NCI-H2196 treated with DMSO at 0.1 percent for 48 hours (cell line): ENCODE data around the gene TMEM255B.
A peak's percentile ranks its signal among the peaks of the same experiment; 100 is the strongest.

Experiments
- DNase-seq: peaks from one replicate; lab custom pipeline; 2025; ENCODE audit not compliant: unreplicated experiment; lab: John Stamatoyannopoulos, UW

Gene TMEM255B

DNA sequence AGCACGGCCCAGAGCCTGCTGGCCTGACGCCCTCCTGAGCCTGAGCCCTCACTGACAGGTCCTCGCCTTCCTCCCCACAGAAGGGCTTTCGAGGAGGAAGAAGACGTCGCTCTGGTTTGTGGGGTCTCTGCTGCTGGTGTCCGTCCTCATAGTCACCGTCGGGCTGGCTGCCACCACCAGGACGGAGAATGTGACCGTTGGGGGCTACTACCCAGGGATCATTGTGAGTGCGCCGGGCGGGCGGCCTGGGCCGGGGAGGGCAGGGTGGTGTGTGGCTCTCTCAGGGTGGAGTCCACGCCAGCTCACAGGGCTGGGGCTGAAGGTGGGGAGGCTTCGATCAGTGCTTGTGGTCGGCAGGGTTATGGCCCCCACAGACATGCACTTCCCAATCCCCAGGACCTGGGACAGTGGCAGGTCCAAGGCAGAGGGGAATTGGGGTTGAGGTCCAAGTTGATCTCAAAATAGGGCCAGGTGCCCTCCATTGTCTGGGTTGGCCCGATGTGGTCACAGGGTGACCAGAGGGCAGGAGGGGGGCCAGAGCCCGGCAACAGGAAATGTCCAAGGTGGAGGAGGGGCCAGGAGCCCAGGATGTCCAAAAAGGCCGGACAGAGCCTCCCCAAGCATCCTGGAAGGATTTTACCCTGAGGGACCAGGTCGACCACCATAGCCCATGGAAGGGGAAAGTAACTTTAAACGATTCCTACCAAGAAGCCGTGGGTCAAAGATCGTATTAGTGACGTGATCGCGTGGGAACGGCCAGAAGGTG lies 7.2 kb downstream of the TMEM255B start:
- no peak for DNase-seq

- DNase-seq, result no peak
Measured at GRCh38 chr13:113767366-113767765, 8.3 kb downstream of the TMEM255B start.

GRCh38 chr13:113768018-113768905 lies 9.2 kb downstream of the TMEM255B start:
- DNase-seq, result no peak

- DNase-seq, result no peak
Measured at GRCh38 chr13:113769106-113769505, 10.1 kb downstream of the TMEM255B start.

GRCh38 chr13:113769881-113770280 lies 10.9 kb downstream of the TMEM255B start:
- DNase-seq, result no peak

DNA sequence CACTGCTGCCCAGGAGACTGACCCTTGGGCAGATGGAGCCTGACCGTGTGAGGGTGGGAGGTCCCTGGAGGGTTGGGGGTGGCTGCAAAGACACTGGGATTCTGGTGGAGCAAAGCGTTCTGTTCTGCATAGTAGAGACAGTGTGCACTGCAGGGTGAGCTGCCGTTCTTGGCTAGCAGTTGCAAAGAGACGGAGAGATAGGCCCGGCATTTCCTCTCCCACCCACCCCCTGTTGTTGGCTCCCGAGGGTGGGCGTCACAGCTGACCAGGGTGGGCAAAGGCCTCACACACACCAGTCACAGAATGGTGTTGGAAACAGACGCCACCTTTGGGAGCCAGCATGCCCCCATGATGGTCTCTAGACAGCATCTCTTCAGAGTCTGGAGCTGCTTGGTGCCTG lies 11.4 kb downstream of the TMEM255B start:
- DNase-seq, result no peak

- DNase-seq, result no peak
Measured at GRCh38 chr13:113770937-113771336, 11.9 kb downstream of the TMEM255B start.

DNA sequence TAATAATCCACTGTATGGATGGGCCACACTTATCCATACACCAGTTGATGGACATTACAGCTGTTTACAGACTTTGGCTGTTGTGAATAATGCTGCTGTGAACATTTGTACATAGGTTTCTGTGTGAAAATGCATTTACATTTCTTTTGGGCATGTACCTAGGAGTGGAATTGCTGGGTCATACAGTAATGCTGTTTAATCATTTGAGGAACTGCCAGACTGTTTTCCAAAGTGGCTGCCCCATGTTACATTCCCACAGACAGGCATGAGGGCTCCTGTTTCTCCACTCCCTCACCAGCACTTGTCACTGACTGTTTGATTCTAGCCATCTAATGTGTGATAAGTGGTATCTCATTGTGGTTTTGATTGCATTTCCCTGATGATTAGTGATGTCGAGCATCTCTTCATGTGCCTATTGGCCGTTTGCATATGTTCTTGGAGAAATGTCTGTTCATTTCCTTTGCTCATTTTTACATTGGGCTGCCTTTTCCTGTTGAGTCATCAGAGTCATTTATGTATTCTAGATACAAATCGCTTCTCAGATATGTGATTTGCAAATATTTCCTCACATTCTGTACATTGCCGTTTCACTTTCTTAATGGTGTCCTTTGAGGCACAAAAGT lies 12.8 kb downstream of the TMEM255B start:
- no peak for DNase-seq

- DNase-seq, result no peak
Measured at GRCh38 chr13:113774177-113775107, 15.4 kb downstream of the TMEM255B start.

DNA sequence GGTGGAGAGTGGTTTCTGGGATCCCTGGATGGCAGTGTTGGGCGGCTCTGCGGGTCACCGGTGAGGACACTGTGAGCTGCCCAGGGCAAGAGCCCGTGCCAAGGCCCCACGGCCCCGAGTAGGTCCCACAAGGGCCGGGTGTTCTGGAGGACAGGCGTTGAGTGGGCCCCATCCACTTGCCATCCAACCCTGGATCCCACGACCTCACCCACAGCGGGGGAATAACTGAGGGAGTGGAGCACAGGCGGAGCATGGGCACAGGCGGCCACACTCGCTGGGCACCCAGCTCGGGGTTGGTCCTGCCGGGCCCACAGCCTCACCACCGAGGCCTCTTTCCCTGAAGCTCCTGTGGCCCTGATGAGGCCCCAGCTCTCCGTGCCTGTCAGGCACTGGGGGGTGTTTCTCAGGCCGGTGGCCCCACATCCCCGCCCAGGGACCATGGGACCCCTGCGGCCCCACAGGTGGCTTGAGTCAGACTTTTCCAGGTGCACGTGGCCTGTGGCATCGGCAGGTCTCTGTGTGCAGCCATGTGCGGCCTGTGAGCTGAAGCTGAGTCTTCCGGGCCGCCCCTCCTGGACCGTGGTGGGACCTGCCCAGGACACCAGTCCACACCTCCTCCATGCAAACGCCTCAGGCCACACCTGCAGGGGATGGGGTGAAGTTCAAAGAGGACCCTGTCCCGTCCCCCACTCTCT lies 16.6 kb downstream of the TMEM255B start:
- DNase-seq, result no peak

DNA sequence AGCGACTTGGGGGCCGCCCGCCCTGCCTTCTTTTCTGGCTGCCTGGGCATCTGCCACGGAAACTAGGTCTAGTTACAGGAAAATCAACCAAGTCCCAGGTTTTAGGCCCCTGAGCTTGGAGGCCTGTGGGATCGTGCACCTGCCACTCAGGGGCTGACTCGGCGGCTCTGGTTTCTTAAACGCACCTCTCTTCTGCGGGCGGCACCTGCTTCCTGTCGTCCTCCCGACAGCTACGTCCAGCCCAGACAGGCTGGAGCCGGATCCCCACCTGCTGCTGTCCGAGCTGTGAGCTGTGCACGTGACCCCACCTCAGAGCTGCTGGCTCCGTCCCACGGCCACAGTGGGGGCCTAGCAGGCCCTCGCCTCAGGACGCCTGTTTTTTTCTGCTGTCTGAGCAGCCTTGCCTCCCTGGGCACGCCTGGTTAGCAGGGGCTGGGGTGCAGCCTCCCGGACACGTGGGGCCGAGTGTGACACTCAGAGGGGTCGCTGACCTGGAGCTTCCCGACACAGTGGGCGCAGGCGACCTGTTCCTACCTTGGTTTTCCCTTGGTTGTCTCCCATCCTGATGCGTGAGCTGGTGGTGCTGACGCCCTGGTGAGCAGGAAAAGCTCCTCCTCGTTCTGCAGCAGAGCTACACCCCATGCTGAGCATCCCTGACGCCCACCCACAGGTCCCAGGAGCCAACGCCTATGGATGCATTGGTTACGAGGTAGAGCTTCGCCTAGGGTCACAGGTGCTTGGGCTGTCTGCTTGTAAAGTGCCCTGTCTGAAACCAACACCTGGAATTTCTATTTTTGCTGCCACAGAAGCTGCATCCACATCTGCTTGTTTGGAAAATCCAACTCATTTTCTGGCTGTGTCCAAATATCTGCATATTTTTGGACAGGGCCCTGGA lies 17.5 kb downstream of the TMEM255B start:
- DNase-seq, result peak; percentile 40

GRCh38 chr13:113777311-113778260 lies 18.6 kb downstream of the TMEM255B start:
- no peak for DNase-seq

- DNase-seq, result no peak
Measured at GRCh38 chr13:113781571-113781970, 22.5 kb downstream of the TMEM255B start.

GRCh38 chr13:113782472-113782871 lies 23.4 kb downstream of the TMEM255B start:
- no peak for DNase-seq

GRCh38 chr13:113783200-113783881 lies 24.3 kb downstream of the TMEM255B start:
- no peak for DNase-seq

DNA sequence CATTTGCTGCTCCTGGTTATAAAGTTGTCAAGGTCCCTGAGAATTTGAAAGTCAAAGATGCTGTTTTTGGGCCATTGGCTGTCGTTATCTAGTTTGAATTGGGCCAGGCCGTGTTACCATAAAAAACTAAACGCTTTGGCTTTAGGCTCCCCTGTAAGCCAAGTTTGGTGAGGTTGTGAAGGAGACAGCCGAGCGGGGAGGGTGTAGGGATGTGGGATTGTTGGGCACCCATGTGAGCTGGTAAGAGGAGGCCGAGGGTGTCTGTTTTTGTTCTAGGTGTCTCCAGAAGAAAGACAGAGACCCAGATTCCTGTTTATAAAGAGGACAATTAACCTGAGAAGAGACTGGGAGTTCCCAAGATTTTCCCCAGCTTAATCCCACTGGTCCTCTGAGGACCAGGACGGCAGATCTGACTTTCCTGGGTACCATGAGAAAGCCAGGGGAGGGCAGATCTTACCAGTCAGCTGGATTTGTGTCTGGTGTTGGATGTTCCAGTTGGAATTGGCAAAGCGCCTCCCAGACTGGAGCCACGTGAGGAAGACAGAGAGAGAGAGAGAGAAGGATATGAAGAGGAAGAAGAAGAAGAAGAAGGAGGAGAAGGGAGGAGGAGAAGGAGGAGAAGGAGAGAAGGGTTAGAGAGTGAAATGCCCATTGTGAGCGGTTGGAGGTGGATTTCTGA lies 25.1 kb downstream of the TMEM255B start:
- no peak for DNase-seq

DNA sequence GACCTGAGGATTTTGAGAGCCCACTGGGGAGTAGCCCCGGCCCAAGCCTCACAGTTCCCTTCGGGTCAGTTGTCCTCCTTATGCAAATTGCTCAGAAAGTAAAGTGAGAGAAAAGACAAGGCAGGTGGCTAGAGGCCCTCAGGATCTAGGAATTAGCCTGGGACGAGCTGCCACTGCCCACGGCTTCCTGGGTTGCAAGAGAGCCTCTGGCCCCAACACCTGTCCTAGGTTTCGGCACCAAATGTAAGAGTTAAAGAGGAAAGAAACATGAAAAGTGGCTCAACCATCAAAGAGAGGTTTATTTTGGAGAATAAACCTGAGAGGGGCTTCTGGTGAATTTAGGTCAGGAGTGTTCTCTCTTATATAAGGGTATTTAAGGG lies 25.6 kb downstream of the TMEM255B start:
- no peak for DNase-seq
